NOMO-1 treated with dmso at 0.1 percent for 144 hours (cell line): ENCODE data around the gene EIF3F.

Experiments
- DNase-seq: peaks from one replicate; lab custom pipeline; 2025; ENCODE audit not compliant: unreplicated experiment; lab: John Stamatoyannopoulos, UW

Gene EIF3F

DNA sequence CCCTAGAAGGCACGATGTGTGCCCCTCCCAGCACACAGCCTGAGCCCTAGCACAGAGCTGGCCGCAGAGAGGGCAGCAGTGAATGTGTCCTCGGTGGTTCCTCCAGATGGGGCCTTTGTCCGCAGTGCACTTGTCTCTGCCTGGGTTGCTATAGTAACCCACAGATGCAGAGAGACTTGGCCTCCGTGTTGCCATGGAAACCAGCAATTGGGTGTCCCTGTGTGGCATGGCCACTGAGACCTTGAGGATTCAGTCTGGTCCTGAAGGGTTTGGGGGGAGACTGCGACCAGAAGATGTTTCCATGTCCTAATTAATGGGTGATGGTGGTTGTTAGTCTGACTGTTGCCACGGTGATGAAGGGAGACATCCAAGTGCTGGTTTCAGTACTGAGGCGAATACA, 51.3 kb downstream of the EIF3F start:
- no peak for DNase-seq

DNA sequence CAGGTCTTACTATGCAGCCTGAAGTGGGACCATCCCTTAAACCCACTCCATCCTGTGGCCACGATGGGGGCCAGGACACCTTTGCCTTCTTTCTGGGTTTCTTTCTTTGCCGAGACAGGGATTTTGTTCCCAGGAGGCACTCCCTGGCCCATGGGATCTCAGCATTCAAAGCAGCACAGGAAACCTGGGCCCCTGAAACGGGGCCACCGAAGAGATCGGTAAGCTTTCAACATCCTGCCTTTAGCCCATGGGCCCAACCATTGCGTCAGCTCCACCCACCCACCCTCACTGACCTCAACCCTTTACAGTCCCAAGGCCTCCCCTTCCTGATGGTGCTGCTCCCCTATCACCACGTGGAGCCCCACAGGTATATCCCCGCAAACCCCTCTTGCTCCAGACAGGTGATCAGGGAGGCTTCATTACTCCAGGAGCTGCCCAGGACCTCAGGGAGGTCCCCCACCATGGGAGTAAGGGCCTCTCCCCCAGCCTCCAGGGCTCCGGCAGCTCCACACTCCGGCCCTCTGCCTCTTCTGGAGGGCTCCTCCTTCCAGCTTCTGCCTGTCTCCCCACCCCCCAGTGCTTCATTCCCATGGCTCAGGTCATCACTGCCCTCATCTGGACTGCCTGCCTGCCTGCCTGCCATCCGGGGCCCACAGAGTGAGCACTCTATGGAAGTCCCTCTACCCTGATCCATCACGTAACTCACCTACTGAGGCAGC, 51.8 kb downstream of the EIF3F start:
- DNase-seq = no peak

DNA sequence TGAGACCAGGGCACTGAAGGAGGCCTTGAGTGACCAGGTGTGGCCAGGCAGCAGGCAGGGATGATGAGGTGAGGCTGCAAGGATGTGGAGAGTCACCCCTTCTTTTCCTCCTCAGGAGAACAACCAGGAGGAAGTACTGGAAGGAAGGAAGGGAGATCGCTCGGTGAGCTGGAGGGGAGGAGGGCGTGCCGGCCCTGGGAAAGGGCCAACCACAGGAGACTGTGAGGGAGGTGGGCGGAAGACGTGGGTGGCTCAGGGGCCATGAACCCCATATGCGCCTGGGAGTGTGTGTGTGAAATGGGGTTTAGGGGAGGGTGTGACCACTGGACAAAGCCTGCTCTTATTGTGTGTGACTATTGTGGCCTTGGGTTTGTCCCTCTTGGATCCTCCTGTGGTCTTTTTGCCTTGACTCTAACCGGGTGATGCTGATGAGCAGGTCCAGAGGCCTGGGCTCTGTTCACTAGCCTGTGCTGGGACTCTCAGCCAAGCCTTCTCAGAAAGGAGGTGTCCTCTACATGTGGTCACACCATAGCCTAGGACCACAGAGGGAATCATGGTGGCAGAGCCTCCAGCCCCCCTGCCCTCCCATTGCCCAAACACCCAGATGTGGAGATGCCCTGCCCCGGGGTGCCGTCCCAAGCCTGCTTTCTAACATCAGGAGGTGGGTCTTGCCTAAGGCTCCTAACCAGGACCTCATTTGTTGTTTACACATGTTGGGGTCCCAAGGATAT, 52.6 kb downstream of the EIF3F start:
- DNase-seq = no peak

DNA sequence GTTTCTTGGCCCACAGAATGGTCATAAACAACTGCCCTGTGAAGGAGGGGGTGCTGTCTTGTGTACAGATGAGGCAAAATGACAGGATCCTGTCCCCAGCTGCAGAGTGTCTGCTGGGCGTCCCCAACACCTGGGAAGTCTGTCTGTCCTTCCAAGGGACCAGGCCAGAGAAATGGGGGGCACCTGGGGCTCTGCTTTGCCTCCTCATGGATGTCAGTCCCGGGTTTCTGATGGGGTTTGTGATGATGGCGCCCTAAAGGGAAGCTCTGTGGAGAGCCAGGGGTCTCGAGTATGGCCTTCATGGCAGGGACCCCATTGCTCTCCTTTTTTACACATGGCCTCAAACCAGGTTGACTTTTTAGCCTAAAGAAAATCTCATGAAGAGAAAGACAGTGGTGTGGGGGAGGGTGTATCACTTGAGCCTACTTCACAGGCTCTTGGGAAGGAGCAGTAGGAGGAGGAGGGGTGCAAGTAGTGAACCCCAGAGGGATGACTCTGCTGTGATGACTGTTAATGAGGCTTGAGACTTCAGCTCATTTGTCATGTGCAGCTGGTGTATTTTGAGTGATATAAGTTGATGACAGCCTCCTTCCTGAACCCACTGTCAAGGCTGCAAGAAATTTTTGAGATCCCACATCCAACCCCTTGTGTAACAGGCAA, 53.3 kb downstream of the EIF3F start:
- no peak for DNase-seq

- DNase-seq = no peak
Measured at GRCh38 chr11:8040921-8041285, 53.8 kb downstream of the EIF3F start.

GRCh38 chr11:8041576-8041975, 54.4 kb downstream of the EIF3F start:
- no peak for DNase-seq

- no peak for DNase-seq
Measured at GRCh38 chr11:8043756-8044155, 56.6 kb downstream of the EIF3F start.

GRCh38 chr11:8045839-8046238, 58.7 kb downstream of the EIF3F start:
- no peak for DNase-seq

DNA sequence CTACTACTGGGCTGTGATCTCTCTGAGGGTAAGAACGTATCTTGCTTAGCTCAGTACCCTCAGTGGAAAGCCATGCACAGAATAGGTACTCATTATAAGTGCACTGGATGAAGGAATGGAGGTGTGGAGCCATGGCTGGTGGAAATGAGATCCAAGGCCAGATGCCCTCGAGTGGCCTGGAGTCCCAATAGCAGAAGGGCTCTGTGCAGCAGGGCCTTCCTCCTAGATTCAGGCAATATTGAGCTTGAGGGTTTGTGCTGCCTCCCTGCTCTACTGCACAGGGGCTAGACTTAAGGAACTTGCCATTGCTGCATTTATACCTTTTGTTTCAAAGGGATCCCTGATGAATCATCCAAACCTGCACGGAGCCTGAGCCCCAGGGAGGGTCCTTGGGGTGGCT, 60.2 kb downstream of the EIF3F start:
- no peak for DNase-seq

GRCh38 chr11:8049084-8049483, 61.9 kb downstream of the EIF3F start:
- DNase-seq = no peak
